ENCODE measurements around the gene LPCAT1. TPM values are rescaled to one million over a fixed set of nuclear protein-coding genes. Genes with fewer than 3 reads are reported as not detected.

Gene LPCAT1
- total RNA-seq, 1 donor from 2014 or later = 269 TPM

GRCh38 chr5:1500411-1501091 is 23.2 kb downstream of the LPCAT1 start:
- ChIA-PET POLR2A (interaction anchor here (0.9 to 10.8 kb wide), 4 partner anchors 10 to 36 kb away, joined by 3 to 941 read pairs (median 4); no protein-coding TSS in a partner anchor), CTCF (interaction anchor here (1.0 to 4.9 kb wide), 2 partner anchors 18 to 94 kb away, joined by 3 to 76 read pairs; no protein-coding TSS in a partner anchor)
- peak overlapping the region; percentile 19 for H3K4me3 Mint-ChIP-seq
- TF ChIP-seq CTCF (IDR thresholded peaks at IDR 0.05) = no peak
- no peaks in the 10 kb centered on the region for H3K9me3 Mint-ChIP-seq
- H3K4me1 Mint-ChIP-seq = peaks cover 97% of the 10 kb centered on the region
- DNase-seq = no peak
- no peak for ATAC-seq (ENCODE audit: low read depth)
- peaks cover 42% of the 10 kb centered on the region for H3K36me3 Mint-ChIP-seq (ENCODE audit: low read depth)
- no peaks in the 10 kb centered on the region for H3K27me3 Mint-ChIP-seq
- intact Hi-C loops (cut with micrococcal nuclease) = no loop called here
- peak overlapping the region; percentile 83 for H3K27ac Mint-ChIP-seq

- Mint-ChIP-seq H3K9me3 (no peaks in the 10 kb centered on the region), H3K4me3 (peak overlapping the region; percentile 36), H3K4me1 (peaks cover 98% of the 10 kb centered on the region), H3K27ac (peak overlapping the region; percentile 83), H3K27me3 (no peaks in the 10 kb centered on the region), H3K36me3 (ENCODE audit: low read depth) (peaks cover 46% of the 10 kb centered on the region)
- CTCF ChIA-PET = interaction anchor here (1.2 to 4.9 kb wide), 2 partner anchors 11 to 17 kb away, joined by 4 to 76 read pairs; no protein-coding TSS in a partner anchor
- intact Hi-C loops (cut with micrococcal nuclease) = loop anchor here (1.0 kb wide), 1 partner anchor 36 kb away; no protein-coding TSS in a partner anchor
- no peak for TF ChIP-seq CTCF (IDR thresholded peaks at IDR 0.05)
- DNase-seq = no peak
- POLR2A ChIA-PET = interaction anchor here (0.9 to 10.8 kb wide), 3 partner anchors 11 to 37 kb away, joined by 3 to 941 read pairs (median 3); no protein-coding TSS in a partner anchor
- no peak for ATAC-seq (ENCODE audit: low read depth)
Observed at GRCh38 chr5:1499851-1500250, 23.9 kb downstream of the LPCAT1 start.

- no peak for TF ChIP-seq CTCF (IDR thresholded peaks at IDR 0.05)
- peak overlapping the region; percentile 83 for H3K27ac Mint-ChIP-seq
- no peaks in the 10 kb centered on the region for H3K27me3 Mint-ChIP-seq
- intact Hi-C loops (cut with micrococcal nuclease) = loop anchor here (1.0 kb wide), 1 partner anchor 37 kb away; no protein-coding TSS in a partner anchor
- ChIA-PET POLR2A (interaction anchor here (0.7 to 10.8 kb wide), 7 partner anchors 10 to 94 kb away, joined by 3 to 941 read pairs (median 7); partner anchors contain the start of gene LPCAT1), CTCF (interaction anchor here (0.6 to 1.2 kb wide), 3 partner anchors 12 to 97 kb away, joined by 3 to 4 read pairs (median 3); no protein-coding TSS in a partner anchor)
- DNase-seq (no peak), ATAC-seq (ENCODE audit: low read depth) (peak; percentile 15)
- peaks cover 98% of the 10 kb centered on the region for H3K4me1 Mint-ChIP-seq
- H3K9me3 Mint-ChIP-seq = no peaks in the 10 kb centered on the region
- peak overlapping the region; percentile 36 for H3K4me3 Mint-ChIP-seq
- H3K36me3 Mint-ChIP-seq (ENCODE audit: low read depth) = peaks cover 53% of the 10 kb centered on the region
Observed at GRCh38 chr5:1498623-1499416, 24.9 kb downstream of the LPCAT1 start.

GRCh38 chr5:1497795-1498622 is 25.8 kb downstream of the LPCAT1 start:
- peaks cover 58% of the 10 kb centered on the region for H3K36me3 Mint-ChIP-seq (ENCODE audit: low read depth)
- H3K4me1 Mint-ChIP-seq = peaks cover 98% of the 10 kb centered on the region
- ChIA-PET POLR2A (interaction anchor here (0.8 to 10.8 kb wide), 8 partner anchors 8 to 96 kb away, joined by 3 to 941 read pairs (median 8); partner anchors contain the start of gene LPCAT1), CTCF (interaction anchor here (0.6 to 0.9 kb wide), 2 partner anchors 9 to 18 kb away, joined by 3 read pairs; no protein-coding TSS in a partner anchor)
- intact Hi-C loops (cut with micrococcal nuclease) = no loop called here
- peak overlapping the region; percentile 36 for H3K4me3 Mint-ChIP-seq
- peak overlapping the region; percentile 83 for H3K27ac Mint-ChIP-seq
- peak; percentile 22 for ATAC-seq (ENCODE audit: low read depth)
- H3K27me3 Mint-ChIP-seq = no peaks in the 10 kb centered on the region
- TF ChIP-seq CTCF (IDR thresholded peaks at IDR 0.05) = no peak
- no peaks in the 10 kb centered on the region for H3K9me3 Mint-ChIP-seq
- DNase-seq = no peak
